Keratinocyte (primary cell): Measurements from ENCODE around the gene TLR8.

ENCODE experiments used
- CTCF ChIP-seq, 3 experiments: IDR thresholded peaks in 1 of 3; conservative IDR thresholded peaks in 1 of 3; optimal IDR thresholded peaks in 1 of 3; 2 replicates in 2 of 3; 3 replicates in 1 of 3; pipeline versions ENCODE3 to v1.5.1; 2011; ENCODE audit warnings: low read length in 3 of 3, mild to moderate bottlenecking in 3 of 3, moderate library complexity in 2 of 3, control low read depth in 1 of 3, inconsistent platforms in 1 of 3; ENCODE audit not compliant: insufficient read depth in 2 of 3; ENCODE audit errors: extremely low read depth in 1 of 3
- EZH2 ChIP-seq: IDR thresholded peaks from one replicate; pipeline ENCODE4 v1.6.1; 2012; ENCODE audit warnings: inconsistent platforms, mild to moderate bottlenecking, low read length, moderate library complexity

GRCh38 chrX:12953420-12953819 lies 47.0 kb downstream of the TLR8 start:
- TF ChIP-seq CTCF (optimal IDR thresholded peaks at IDR 0.05 in 1 of 3, IDR thresholded peaks at IDR 0.05 in 1 of 3, conservative IDR thresholded peaks at IDR 0.05 in 1 of 3; ENCODE audit: extremely low read depth in 1 of 3, insufficient read depth in 2 of 3, low read length in 3 of 3) (no peak), EZH2 (no peak)
